ENCODE measurements around the gene RSAD1.
"Not testable (repeated sequence)": the region's sequence is repeated elsewhere in the genome, so short reads cannot be mapped to it uniquely, and the experiment has no call there.

RSAD1 gene

GRCh38 chr17:50473901-50474300, 4.8 kb upstream of the RSAD1 start:
- no peak for DNase-seq

- no peak for DNase-seq
These were observed 4.1 kb upstream of the RSAD1 start for GRCh38 chr17:50474523-50474922.

GRCh38 chr17:50475362-50475761, 3.3 kb upstream of the RSAD1 start:
- DNase-seq = no peak

DNA sequence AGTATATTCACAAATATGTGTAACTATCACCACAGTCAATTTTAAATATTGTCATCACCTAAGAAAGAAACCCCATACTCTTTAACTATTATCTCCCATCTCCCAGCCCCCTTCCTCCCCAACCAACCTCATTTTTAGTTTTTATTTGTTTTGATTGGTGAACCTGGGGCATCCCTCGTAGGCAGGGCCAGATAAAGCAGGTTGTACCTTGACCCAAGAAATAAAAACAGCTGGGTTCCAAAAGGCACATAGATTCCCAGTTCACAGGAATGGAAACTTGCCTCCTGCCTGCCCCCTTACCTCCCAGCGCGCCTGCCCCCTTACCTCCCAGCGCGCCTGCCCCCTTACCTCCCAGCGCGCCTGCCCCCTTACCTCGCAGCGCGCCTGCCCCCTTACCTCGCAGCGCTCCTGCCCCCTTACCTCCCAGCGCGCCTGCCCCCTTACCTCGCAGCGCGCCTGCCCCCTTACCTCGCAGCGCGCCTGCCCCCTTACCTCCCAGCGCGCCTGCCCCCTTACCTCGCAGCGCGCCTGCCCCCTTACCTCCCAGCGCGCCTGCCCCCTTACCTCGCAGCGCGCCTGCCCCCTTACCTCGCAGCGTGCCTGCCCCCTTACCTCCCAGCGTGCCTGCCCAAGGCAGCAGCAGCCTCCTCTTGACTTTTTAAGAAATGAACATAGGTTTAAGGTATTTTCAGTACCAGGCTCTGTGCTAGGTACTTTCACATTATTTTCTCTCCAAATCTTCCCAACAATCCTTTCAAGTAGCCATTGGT, 2.7 kb upstream of the RSAD1 start:
- DNase-seq = not testable (repeated sequence)

GRCh38 chr17:50476545-50477315, 1.9 kb upstream of the RSAD1 start:
- no peak for DNase-seq

DNA sequence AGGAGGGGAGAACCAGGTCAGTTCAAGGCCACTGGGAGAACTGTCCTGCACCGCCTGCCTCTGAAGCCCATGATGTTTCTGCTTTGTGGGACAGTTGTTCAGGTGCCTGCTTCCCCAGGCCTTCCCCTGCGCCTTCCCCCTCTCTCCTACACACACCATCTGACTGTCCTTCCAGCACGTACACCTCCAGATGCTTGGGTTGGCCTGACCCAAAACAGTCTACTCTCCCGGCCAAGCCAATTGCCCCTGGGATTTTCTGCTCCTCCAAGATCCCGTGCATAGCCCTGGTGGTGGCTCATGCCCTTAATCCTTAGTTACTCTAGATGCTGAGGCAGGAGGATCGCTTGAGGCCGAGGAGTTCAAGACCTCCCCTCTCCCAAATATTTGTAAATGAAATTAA, 684 bp upstream of the RSAD1 start:
- DNase-seq = no peak

- DNase-seq = peak in 1 of 2 experiments; percentile 33
These were observed 972 bp downstream of the RSAD1 start for GRCh38 chr17:50479522-50480141.

DNA sequence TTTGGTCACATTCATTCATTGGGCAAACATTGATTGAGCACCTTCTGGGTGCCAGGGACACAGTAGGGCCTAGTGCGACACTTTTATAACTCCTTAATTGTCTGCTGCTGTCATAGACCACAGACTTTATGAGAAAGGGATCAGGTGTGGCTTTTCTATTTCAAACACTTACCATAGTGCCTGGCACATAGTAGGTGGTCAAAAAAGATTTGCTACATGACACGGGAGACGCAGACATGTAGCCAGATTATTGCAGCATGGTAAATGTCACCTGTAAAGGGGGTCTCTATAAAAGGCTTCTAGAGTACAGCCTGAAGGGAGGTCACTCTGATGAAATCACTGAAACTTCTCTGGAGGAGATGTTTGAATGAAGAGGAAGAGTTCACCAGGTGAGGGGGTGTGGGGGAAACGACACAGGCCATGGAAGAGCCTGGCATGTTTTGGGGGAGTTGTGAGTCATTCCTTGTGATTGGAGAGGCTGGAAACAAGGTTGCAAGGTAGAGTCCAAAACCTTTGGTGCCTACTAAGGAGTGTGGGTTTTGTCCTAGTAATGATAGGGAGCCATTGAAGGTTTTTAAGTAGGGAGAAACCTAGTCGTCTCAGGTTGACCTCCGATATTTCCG, 1.6 kb downstream of the RSAD1 start:
- no peak for DNase-seq

DNA sequence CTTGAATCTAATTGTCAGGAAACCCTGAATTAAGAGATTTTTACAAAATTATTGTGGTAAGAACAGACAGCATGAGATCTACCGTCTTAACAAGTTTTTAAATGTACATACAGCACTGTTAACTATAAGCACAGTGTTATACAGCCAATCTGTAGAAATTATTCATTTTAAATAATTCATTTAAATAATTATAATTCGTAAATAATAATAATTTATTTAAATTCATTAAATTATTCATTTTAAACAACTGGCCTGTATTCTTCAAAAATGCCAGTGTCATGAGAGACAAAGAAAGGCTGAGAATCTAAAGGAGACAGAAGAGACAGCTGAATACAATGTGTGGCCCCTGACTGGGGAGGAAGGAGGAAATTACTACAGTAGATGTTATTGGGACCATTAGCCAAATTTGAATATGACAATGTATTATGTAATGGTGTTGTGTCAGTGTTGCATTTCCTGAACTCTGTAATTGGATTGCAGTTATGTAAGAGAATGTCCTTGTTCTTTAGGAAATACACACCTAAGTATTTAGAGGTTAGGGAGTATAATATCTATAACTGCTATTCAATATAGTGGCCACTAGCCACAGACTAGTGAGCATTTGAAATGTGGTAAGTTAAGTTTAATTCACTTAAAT, 2.3 kb downstream of the RSAD1 start:
- DNase-seq = no peak

GRCh38 chr17:50481648-50482047, 3.0 kb downstream of the RSAD1 start:
- no peak for DNase-seq

DNA sequence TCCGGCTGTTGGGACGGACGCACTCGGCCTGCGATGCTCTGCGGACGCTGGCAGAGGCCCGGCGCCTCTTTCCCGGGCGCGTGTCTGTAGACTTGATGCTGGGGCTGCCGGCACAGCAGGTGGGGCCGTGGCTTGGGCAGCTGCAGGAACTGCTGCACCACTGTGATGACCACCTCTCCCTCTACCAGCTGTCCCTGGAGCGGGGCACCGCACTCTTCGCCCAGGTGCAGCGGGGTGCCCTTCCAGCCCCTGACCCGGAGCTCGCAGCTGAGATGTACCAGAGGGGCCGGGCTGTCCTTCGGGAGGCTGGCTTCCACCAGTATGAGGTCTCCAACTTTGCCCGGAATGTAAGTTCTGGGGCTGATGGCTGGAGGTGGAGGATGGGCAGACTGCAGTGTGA, 3.5 kb downstream of the RSAD1 start:
- DNase-seq = no peak

GRCh38 chr17:50482516-50482915, 3.9 kb downstream of the RSAD1 start:
- DNase-seq = peak in 1 of 2 experiments; percentile 12

DNA sequence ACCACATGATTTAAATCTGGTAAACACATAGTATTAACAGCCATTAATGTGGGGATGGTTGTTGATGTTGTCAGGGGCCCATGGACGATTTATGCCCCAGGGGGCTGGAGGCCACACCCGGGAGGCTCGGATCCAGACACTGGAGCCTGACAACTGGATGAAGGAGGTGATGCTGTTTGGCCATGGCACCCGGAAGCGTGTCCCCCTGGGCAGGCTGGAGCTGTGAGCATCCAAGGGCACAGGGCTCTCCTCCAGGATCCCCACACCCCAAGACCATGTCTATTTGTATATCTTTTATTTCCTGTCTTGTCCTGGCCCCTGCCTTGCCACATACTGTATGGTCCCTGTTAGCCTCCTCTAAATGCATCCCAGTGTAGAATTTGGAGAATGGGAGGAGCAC, 4.6 kb downstream of the RSAD1 start:
- DNase-seq = no peak

GRCh38 chr17:50484386-50485155, 5.9 kb downstream of the RSAD1 start:
- DNase-seq = no peak

DNA sequence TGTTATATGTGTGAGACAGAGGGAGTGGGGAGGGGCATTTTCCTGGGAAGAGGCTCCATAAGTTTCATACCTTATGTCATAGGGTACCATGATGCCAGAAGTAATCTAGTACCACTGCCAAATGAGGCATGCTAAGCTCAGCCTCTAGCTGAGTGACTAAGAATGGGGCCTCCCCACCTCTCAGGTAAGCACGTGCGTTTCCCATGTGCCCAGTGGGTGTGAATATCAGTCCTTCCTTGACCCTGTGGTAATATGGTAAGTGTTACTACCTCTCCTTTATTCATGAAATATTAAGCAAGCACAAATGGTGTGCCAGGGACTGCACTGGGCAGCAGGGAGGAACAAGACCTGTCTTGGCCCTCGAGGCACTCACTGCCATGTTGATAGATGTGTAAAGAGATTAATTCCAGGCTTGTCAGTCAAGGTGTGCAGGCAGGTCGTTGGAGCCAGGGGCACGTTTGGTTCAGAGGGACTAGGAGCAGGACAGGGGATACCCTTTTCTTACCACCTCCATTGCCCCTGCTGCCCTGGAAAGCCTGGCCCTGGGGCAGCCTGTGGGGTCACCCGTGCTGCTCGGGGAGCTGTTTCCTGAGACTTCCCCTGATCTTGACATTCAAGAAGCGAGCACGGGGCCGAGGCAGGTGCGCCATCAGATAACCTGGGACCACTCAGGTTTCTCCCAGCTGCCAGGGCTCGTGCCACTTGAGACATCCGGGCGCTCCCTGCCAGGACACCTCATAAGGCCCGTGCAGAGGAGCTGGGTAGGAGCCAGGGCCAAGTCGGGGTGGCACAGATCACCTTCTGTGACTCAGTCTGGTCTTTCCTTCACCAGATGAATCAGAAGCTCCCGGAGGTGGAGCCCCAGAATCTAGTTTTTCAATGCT, 8.8 kb downstream of the RSAD1 start:
- DNase-seq = no peak

DNA sequence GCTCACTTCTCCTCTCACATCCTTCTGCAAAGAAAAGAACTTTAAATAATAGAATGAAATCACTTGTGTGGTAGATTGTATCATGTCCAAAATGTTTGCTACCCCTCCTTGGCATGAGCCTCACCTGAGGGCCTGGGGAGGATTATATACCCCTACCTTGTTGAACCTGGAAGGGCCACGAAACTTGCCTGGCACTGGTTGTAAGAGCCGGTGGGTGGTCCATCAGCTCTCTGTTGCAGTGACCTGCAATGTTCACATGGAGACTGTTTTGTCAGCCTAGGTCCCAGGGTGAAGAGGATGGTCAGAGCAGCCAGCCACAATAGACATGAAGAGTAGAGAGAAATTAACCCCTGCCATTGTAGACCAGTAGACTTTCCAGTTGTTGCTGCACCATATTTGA, 10.2 kb downstream of the RSAD1 start:
- DNase-seq = no peak

DNA sequence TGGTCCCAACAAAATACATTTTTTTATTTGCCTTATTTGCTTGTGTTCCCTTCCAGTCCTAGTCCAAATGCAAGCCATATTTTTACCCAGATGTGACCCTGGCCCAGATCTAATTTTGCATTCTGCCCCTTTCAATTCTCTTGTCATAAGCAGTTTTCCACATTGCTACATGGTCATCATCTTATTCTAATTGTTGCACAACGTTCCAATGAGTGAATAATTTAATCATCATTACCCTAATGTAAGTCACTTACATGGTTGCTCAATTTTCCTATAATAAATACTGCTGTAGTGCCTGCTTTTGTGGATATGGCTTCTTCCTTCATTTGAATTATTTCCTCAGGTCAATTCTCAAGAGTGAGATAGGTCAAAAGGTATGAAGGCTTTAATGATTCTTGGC, 12.8 kb downstream of the RSAD1 start:
- DNase-seq = no peak

GRCh38 chr17:50492214-50492613, 13.6 kb downstream of the RSAD1 start:
- DNase-seq = no peak

GRCh38 chr17:50493744-50494143, 15.1 kb downstream of the RSAD1 start:
- no peak for DNase-seq

DNA sequence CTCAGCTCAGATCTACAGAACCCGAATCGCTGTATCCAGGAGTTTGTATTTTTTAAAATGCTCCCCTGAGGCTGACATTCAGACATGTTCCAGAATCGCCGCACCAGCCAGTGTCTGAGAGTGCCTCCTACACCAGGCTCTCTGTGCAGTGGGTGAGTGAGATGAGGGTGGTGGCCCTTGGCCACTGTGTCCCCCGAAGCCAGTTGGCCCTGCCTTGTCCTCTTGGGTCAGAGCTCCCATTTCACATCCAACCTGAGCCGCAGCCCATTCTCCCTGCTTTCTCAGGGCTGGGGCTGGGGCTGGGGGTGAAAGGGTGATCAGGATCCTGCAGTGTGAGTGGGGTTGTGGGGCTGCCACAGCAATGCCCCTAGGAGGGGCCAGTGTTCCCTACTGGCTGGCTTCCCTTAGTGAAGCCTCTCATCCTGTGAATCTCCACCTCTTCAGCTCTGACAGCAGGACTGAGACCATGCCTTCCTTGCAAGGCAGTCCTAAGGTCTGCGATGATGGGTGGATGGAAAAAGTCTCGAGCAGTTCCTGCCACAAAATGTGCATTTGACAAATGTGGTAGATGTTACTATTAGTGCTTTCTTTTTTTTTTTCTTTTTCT, 16.7 kb downstream of the RSAD1 start:
- no peak for DNase-seq

DNA sequence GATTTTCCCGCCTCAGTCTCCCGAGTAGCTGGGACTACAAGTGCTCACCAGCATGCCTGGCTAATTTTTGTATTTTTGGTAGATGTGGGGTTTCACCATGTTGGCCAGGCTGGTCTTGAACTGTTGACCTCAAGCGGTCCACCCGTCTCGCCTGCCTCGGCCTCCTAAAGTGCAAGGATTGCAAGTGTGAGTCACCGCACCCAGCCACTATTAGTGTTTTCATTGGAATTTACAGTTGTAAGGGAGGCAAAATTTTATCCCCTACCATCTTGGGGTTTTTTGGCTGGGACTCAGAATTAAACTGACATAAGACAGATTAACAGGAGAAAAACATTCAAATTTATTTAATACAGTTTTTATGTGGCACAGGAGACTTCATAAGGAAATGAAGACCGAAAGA, 17.3 kb downstream of the RSAD1 start:
- no peak for DNase-seq

Data from NCI-H187 (cell line).